GM12892 (cell line): Measurements from ENCODE around the gene BPIFA2.

Source experiments
- POLR2A ChIP-seq: IDR thresholded peaks from 2 replicates; pipeline ENCODE4 v1.6.1; 2011; ENCODE audit warnings: low read depth, low read length, control low read depth
- POLR2AphosphoS5 ChIP-seq: IDR thresholded peaks from 2 replicates; pipeline ENCODE4 v1.6.1; 2011; ENCODE audit warnings: low read depth, low read length, control low read depth

DNA sequence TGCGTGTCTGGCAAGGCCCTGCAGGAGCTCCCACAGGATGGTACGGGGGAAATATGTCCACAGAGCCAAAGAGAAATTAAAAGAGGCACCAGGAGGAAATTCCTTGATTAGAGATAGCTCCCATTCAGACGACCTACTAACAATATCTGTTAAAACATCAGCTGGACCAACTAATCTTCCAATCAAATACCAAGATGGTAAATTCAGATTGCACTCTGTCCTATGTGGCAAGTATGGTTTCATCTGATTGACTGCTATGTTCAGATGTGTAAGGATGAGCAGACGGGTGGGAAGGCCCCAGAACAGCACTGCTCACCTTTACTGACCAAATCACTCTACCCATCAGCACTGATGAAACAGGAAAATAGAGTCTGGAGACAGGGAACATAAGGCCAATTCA is 19.5 kb downstream of the BPIFA2 start:
- no peak for TF ChIP-seq POLR2A
- TF ChIP-seq POLR2AphosphoS5, result no peak
